GM18951 (cell line): ENCODE measurements around the gene PPEF2.
"Not testable (repeated sequence)": the region's sequence is repeated elsewhere in the genome, so short reads cannot be mapped to it uniquely, and the experiment has no call there.

Experiments
- POLR2A ChIP-seq: IDR thresholded peaks from 4 replicates; pipeline ENCODE4 v1.6.1; 2011; ENCODE audit warnings: mild to moderate bottlenecking; ENCODE audit not compliant: insufficient read length, insufficient read depth; ENCODE audit errors: extremely low read depth
- in situ Hi-C: fragments of 300-500 bp; cut with MboI; formaldehyde crosslinking; loops from one replicate; pipeline ENCODE4 v1.12.0; 2022; ENCODE audit warnings: low sequenced_read_pairs, mixed read lengths, inconsistent platforms; ENCODE audit not compliant: unreplicated experiment

Gene PPEF2

GRCh38 chr4:75881476-75881875 lies 20.8 kb downstream of the PPEF2 start:
- in situ Hi-C loops = no loop called here
- TF ChIP-seq POLR2A = no peak

DNA sequence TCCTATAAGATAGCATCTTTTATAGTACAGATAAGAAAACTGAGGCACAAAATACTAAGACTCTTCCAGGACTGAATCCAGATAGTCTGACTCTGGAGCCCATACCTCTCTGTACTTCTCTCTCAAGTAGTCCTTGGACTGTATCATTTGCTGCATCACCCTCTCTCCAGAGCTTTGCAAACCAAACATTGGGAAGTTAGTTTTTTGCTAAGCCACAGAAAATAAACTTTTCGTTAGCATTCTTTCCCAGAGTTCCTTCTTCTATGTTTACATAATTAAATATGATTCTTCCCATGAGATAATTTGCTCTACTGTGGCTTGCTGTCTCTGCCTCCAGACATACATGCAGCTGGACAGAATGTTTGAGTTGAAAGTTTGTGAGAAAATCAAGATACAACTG lies 22.0 kb downstream of the PPEF2 start:
- no peak for TF ChIP-seq POLR2A
- in situ Hi-C loops = no loop called here

GRCh38 chr4:75878246-75878756 lies 24.0 kb downstream of the PPEF2 start:
- TF ChIP-seq POLR2A = no peak
- in situ Hi-C loops = no loop called here

- TF ChIP-seq POLR2A = no peak
- in situ Hi-C loops = no loop called here
These were observed 26.0 kb downstream of the PPEF2 start for GRCh38 chr4:75876218-75876617.

GRCh38 chr4:75869100-75869499 lies 33.2 kb downstream of the PPEF2 start:
- in situ Hi-C loops = no loop called here
- no peak for TF ChIP-seq POLR2A

DNA sequence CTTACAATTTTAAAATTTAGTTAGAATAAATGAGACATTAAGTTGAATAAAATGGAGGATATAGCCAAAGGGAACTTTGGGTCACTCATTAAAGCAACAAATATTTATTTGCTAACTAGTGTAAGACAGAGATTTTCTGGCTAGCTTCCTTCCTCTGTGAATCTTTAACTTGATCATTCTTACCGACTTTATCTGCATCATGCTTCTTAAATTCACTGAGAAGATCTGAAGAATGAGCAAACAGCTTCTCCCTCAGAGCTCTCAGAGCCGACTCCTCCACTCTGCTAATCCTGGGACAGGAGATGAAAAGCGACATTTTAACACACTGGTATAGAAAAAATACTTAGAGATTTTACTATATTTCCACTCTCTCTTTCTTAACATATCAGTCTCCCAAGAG lies 35.1 kb downstream of the PPEF2 start:
- in situ Hi-C loops = no loop called here
- TF ChIP-seq POLR2A = no peak

GRCh38 chr4:75860606-75861005 lies 41.6 kb downstream of the PPEF2 start:
- TF ChIP-seq POLR2A = no peak
- in situ Hi-C loops = no loop called here

- in situ Hi-C loops = no loop called here
- no peak for TF ChIP-seq POLR2A
These were observed 43.5 kb downstream of the PPEF2 start for GRCh38 chr4:75858721-75859120.

DNA sequence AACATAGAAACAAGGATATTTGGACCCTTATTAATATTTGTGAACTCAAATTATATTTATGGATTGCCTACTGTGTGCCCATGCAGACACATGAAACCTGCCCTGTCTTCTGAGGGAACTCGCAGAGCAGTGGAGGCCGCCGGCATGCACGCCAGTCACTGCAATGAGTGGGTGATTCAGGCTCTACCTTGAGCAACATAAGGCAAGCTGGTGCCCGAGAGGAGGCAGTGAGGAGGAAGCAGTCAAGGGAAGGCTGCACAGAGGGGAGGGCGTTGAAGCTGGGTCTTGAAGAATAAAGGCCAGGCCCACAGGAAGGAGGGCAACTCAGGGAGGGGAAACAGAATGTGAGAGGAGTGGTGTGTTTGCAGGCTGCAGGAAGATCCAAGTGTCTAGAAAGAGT lies 52.8 kb downstream of the PPEF2 start:
- in situ Hi-C loops = no loop called here
- TF ChIP-seq POLR2A = no peak

GRCh38 chr4:75848891-75849290 lies 53.4 kb downstream of the PPEF2 start:
- TF ChIP-seq POLR2A = no peak
- in situ Hi-C loops = no loop called here

DNA sequence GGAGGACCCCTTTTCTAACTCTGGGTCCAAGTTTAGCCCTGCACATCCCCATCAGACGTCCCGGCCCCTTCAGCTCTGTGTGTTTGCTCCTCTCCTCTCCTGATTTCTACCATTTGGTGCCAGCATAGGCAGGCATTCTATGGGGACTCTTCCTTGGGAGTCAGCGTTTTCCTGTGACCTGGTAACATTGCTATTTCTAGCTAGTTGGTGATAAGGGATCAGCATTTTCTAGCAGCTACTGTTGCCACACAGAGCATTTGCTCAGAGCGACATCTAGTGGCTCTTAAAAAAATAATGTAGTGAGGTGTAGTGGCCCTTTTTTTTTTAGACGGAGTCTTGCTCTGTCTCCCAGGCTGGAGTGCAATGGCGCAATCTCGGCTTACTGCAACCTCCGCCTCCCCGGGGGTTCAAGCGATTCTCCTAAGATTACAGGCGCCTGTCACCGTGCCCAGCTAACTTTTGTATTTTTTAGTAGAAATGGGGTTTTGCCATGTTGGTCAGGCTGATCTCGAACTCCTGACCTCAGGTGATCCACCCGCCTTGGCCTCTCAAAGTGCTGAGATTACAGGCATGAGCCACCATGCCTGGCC lies 54.0 kb downstream of the PPEF2 start:
- in situ Hi-C loops = not testable (repeated sequence)

DNA sequence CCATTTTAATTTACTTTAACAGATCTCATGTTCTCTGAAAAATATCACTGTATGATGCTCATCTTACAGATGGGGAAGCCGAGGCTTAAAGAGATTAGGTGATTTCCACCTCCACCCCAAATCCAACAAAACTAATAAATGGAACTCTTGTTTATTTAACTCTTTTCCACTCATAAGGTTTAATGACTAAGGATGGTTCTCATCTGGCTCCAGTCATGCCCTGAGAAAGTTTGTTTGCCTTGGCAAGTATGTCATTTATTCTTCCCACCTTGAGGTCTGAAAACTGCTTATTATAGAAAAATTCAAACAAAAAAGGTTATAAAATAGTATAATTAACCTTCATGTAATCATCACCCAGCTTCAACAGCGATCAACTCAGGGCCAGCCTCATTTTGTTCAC lies 56.3 kb downstream of the PPEF2 start:
- in situ Hi-C loops = no loop called here
- TF ChIP-seq POLR2A = no peak

DNA sequence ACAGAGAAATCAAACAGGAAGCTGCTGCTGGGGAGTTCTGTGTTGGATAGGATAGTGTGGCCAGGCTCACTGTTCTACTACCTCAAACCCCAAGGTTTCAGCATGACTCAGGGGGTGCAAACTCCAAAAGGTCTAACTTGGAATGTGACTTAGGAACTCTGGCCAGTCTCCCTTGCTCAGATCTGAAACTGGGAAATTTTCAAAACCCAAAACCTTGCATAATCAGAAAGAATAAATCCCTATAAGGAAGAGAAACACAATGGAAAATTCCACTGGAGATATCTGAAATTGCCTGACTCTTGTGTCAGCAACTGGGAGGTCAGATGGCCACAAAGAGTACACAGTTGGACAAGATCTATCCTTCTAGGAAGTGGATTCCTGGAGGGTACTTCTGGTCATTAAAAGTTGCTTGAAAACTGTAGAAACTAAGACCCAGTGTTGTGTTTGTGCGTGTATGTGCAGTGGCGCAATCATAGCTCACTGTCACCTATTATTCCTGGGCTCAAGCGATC lies 58.0 kb downstream of the PPEF2 start:
- no peak for TF ChIP-seq POLR2A
- in situ Hi-C loops = loop anchor here (5.0 kb wide), 1 partner anchor 267 kb away; no protein-coding TSS in a partner anchor

GRCh38 chr4:75843596-75843995 lies 58.7 kb downstream of the PPEF2 start:
- TF ChIP-seq POLR2A = no peak
- in situ Hi-C loops = loop anchor here (5.0 kb wide), 1 partner anchor 266 kb away; no protein-coding TSS in a partner anchor

DNA sequence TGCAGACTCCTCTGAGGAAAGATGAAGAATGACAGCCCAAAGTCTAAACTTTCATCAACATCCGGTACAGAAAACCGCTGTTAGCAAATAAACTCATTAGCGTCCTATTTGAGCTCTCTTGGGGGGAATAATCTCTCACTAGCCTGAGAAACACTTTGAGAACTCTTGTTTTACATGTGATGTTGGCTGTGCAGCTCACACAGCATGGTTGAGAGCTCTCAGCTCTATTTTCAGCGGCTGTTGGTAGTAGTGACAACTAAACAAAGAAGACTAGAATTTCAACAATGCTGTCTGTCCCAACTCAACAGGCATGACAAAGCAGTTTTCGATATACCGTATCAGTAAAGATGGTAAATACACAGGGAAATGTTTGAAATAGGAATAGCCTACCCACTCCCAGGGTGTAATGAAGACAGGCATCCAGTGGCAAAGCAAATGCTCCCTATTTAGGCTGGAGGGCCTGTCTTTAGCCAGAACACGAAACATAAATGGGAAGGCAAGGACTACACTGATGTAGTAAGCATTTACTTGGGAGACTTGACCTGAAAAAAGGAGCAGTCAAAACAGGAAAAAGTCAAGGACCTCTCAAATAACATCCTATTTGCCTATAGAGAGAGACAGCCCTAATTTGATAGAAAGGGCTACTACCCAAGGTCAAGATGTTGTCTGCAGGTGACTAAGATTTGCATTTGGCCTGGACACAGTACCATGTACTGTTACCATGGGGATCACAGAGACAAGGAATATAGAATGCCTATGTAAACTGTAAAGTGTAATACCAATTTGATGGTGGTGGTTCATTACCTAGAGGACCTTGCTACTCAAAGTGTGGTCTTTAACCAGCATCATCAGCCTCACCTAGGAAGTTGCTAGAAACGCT lies 60.4 kb downstream of the PPEF2 start:
- in situ Hi-C loops = loop anchor here (5.0 kb wide), 1 partner anchor 265 kb away; no protein-coding TSS in a partner anchor
- no peak for TF ChIP-seq POLR2A
